Neuron (in vitro differentiated cells): ENCODE measurements around the gene PIK3C2A.

Source experiments
- H2AFZ ChIP-seq: one replicate; pipeline ENCODE4 v1.6.1; 2013; ENCODE audit warnings: low read depth, mild to moderate bottlenecking, inconsistent platforms, low read length, moderate library complexity
- H3K27me3 ChIP-seq: one replicate; pipeline ENCODE4 v1.6.1; 2013; ENCODE audit warnings: low read length; ENCODE audit not compliant: insufficient read depth
- H3K36me3 ChIP-seq: one replicate; pipeline ENCODE4 v1.6.1; 2013; ENCODE audit warnings: low read length; ENCODE audit not compliant: insufficient read depth
- H3K4me1 ChIP-seq: one replicate; pipeline ENCODE4 v1.6.1; 2013; ENCODE audit warnings: low read length; ENCODE audit not compliant: insufficient read depth
- H3K4me3 ChIP-seq: 2 replicates; pipeline ENCODE4 v1.5.1; 2013; ENCODE audit warnings: mild to moderate bottlenecking, low read length, moderate library complexity
- H3K9me3 ChIP-seq: one replicate; pipeline ENCODE4 v1.6.1; 2013; ENCODE audit warnings: low read length

Gene PIK3C2A

GRCh38 chr11:17163736-17164135 lies 44.0 kb downstream of the PIK3C2A start:
- H3K4me1 ChIP-seq: no peaks in the 10 kb centered on the region
- H3K9me3 ChIP-seq: no peaks in the 10 kb centered on the region
- H2AFZ ChIP-seq: no peak overlapping the region
- H3K36me3 ChIP-seq: peaks cover 23% of the 10 kb centered on the region
- no peak overlapping the region for H3K4me3 ChIP-seq
- no peaks in the 10 kb centered on the region for H3K27me3 ChIP-seq

DNA sequence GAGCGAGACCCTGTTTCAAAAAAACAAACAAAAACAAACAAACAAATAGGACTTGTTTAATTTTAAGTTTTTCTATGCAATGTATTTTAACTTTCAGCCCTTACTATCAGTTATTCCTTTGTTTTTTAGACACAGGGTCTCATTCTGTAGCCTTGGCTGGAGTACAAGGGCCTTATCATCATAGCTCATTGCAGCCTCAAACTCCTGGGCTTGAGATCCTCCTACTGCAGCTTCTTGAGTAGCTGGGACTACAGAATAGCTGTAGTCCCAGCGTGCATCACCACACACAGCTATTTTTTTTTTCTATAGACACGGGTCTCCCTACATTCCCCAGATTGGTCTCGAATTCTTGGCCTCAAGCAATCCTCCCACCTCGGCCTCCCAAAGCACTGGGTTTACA lies 44.5 kb downstream of the PIK3C2A start:
- Histone ChIP-seq H3K36me3 (peaks cover 19% of the 10 kb centered on the region), H2AFZ (no peak overlapping the region), H3K9me3 (no peaks in the 10 kb centered on the region), H3K27me3 (no peaks in the 10 kb centered on the region), H3K4me1 (no peaks in the 10 kb centered on the region), H3K4me3 (no peak overlapping the region)

DNA sequence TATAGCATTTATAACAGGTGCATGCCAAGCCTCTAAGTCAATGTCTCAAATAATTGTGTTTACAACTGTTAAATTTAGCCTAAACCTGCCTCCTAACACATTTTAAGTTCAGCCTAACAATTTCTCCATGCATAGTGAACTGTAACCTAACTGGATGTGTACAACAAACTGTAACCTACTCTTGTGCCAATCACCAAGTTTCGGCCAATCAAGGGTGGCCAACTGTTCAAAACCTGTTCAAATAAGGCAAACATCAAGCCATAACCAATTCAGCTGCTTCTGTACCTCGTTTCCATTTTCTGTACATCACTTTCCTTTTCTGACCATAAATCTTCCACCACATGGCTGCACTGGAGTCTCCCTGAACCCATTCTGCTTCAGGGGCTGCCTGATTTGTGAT lies 45.4 kb downstream of the PIK3C2A start:
- Histone ChIP-seq H3K4me1 (no peaks in the 10 kb centered on the region), H3K4me3 (no peak overlapping the region), H3K36me3 (peaks cover 15% of the 10 kb centered on the region), H3K27me3 (no peaks in the 10 kb centered on the region), H3K9me3 (no peaks in the 10 kb centered on the region), H2AFZ (no peak overlapping the region)

DNA sequence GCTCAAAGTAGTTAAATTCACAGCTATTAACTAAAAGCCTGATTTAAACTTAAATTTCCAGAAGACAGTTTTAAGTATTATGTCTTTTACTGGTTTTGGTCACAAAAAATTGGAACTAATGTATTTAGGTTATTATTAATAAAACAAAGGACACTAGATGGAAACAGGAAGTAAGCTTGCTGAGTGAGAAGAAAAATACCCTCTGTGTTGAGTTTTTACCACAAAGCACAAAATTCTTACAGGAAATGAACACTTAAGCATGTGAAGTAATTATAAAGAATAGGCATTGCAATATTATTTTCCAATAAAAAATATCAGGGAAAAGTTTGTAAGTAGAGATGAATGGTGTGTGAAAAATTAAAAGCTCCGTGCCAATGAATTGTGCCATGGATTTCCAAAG lies 46.3 kb downstream of the PIK3C2A start:
- Histone ChIP-seq H3K27me3 (no peaks in the 10 kb centered on the region), H3K4me1 (no peaks in the 10 kb centered on the region), H2AFZ (no peak overlapping the region), H3K4me3 (no peak overlapping the region), H3K9me3 (no peaks in the 10 kb centered on the region), H3K36me3 (peaks cover 15% of the 10 kb centered on the region)

DNA sequence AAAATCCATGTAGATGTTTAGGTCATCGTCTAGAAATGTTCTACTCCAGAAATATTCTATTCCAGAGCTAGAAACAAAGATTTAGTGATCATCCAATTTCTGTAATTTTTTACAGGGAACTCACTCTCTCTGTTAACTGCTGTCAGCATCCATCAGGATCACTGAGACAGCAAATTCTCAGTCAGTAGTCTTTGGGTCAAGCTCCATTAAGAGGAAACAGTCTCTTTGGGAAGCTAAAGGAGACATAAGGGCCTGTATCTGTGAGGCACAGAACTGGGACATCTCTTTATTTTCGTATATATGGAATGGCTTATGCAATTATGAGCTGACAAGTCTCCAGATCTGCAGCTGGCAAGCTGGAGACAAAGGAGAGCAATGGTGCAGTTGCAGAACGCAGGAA lies 48.3 kb downstream of the PIK3C2A start:
- Histone ChIP-seq H3K27me3 (no peaks in the 10 kb centered on the region), H3K4me1 (peaks cover 2% of the 10 kb centered on the region), H2AFZ (no peak overlapping the region), H3K36me3 (peaks cover 17% of the 10 kb centered on the region), H3K4me3 (no peak overlapping the region), H3K9me3 (no peaks in the 10 kb centered on the region)
